HCT116 (cell line): ENCODE results near the gene C12orf54.

Source experiments
- CEBPB ChIP-seq: IDR thresholded peaks from 2 replicates; pipeline ENCODE4 v1.6.1; 2012; ENCODE audit warnings: low read depth
- EZH2 ChIP-seq: fragments of 200-600 bp; sonication (generic); IDR thresholded peaks from 2 replicates; pipeline ENCODE4 v1.6.1; 2017; ENCODE audit warnings: antibody characterized with exemption, mixed run types
- POLR2AphosphoS5 ChIP-seq: IDR thresholded peaks from 2 replicates; pipeline ENCODE4 v1.6.1; 2011; ENCODE audit warnings: mild to moderate bottlenecking, low read depth, low read length, moderate library complexity
- RAD21 ChIP-seq: IDR thresholded peaks from 2 replicates; pipeline ENCODE4 v1.6.1; 2012; ENCODE audit warnings: low read depth, mild to moderate bottlenecking
- YY1 ChIP-seq: IDR thresholded peaks from 2 replicates; pipeline ENCODE4 v1.6.1; 2011; ENCODE audit warnings: low read length, low read depth, moderate library complexity, mild to moderate bottlenecking; ENCODE audit not compliant: insufficient replicate concordance; ENCODE audit errors: extremely low read depth
- TF ChIP-seq, protein P1 (sequence below), 3 experiments: fragments of 200-600 bp in 1 of 3; sonication (generic) in 1 of 3; IDR thresholded peaks in 2 of 3; conservative IDR thresholded peaks in 1 of 3; 2 replicates each; pipeline ENCODE4 v1.5.1; 2012 to 2017; ENCODE audit warnings: low read depth in 2 of 3, low read length in 2 of 3, antibody characterized with exemption in 1 of 3, borderline replicate concordance in 1 of 3, control low read depth in 1 of 3, mild to moderate bottlenecking in 1 of 3, mixed read lengths in 1 of 3, mixed run types in 1 of 3, moderate library complexity in 1 of 3; ENCODE audit not compliant: insufficient read depth in 1 of 3

DNA sequence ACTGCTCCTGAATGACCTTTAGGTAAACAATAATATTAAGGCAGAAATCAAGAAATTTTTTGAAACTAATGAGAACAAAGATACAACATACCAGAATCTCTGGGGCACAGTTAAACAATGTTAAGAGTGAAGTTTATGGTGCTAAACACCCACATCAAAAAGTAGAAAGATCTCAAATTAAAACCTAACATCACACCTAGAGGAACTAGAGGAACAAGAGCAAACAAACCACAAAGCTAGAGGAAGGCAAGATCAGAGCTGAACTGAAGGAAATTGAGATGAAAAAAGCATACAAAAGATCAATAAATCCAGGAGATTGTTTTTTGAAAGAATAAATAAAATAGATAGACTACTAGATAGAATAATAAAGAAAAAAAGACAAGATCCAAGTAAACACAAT, 50.3 kb downstream of the C12orf54 start:
- no peak for TF ChIP-seq POLR2AphosphoS5
- TF ChIP-seq EZH2 = no peak
- no peak for TF ChIP-seq RAD21
- no peak for TF ChIP-seq YY1
- TF ChIP-seq, protein P1, sequence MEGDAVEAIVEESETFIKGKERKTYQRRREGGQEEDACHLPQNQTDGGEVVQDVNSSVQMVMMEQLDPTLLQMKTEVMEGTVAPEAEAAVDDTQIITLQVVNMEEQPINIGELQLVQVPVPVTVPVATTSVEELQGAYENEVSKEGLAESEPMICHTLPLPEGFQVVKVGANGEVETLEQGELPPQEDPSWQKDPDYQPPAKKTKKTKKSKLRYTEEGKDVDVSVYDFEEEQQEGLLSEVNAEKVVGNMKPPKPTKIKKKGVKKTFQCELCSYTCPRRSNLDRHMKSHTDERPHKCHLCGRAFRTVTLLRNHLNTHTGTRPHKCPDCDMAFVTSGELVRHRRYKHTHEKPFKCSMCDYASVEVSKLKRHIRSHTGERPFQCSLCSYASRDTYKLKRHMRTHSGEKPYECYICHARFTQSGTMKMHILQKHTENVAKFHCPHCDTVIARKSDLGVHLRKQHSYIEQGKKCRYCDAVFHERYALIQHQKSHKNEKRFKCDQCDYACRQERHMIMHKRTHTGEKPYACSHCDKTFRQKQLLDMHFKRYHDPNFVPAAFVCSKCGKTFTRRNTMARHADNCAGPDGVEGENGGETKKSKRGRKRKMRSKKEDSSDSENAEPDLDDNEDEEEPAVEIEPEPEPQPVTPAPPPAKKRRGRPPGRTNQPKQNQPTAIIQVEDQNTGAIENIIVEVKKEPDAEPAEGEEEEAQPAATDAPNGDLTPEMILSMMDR (IDR thresholded peaks at IDR 0.05 in 2 of 3, conservative IDR thresholded peaks at IDR 0.05 in 1 of 3; ENCODE audit: borderline replicate concordance in 1 of 3, insufficient read depth in 1 of 3, low read depth in 2 of 3, low read length in 2 of 3) = no peak
- TF ChIP-seq CEBPB = no peak
